ENCODE data around the gene CSF1R. TPM values are rescaled to one million over a fixed set of nuclear protein-coding genes. Genes with fewer than 3 reads are reported as not detected.

Gene CSF1R
- total and polyA plus RNA-seq, 2 of the 8 experiments (the other 6 are each of a cell fraction or from before 2014, with no cell fraction given): 0.12 TPM; not detected in 1

DNA sequence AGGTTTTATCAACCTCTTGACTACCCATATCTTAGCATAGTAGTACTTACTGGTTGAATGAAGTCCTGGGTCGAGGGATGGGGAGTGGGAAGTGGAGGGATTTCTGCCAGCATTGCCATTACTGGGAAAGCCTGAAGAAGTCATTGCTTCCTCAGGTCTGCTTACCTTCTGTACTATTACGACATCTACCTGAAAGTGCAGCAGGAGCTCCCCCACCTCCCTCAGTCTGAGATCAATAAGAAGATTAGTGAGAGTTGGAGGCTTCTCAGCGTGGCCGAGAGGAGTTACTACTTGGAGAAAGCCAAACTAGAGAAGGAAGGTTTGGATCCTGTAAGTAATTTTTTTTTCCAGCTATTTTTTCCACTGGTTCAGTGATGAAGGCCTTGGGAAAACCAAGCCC is 80.0 kb downstream of the CSF1R start:
- Histone ChIP-seq H2BK5ac (ENCODE audit: low read depth, low read length) (no peak overlapping the region), H4K8ac (ENCODE audit: extremely low read depth, insufficient read depth, low read length) (no peak overlapping the region), H3K23me2 (ENCODE audit: low read depth, low read length) (peaks cover 3% of the 10 kb centered on the region; the same call in 1 of the 2 replicates), H2BK120ac (replicated peaks; ENCODE audit: low read depth, low read length) (no peak overlapping the region), H2BK12ac (ENCODE audit: low read depth, low read length) (no peak overlapping the region), H4K5ac (ENCODE audit: insufficient read length, low read depth, low read length) (no peak overlapping the region), H3K79me1 (ENCODE audit: low read depth, low read length) (peaks cover 5% of the 10 kb centered on the region; the same call in 1 of the 2 replicates), H3K27me3 (replicated peaks in 1 of 4; ENCODE audit: control insufficient read depth in 3 of 4, extremely low read depth in 1 of 4, insufficient read depth in 3 of 4, low read length in 3 of 4) (no peaks in the 10 kb centered on the region), H2BK20ac (ENCODE audit: low read length) (no peak overlapping the region), H3K4ac (replicated peaks; ENCODE audit: insufficient read length, low read depth, low read length) (no peak overlapping the region), H3K4me3 (ENCODE audit: extremely low read depth in 1 of 4, insufficient read depth in 2 of 4, low read depth in 3 of 4, low read length in 4 of 4) (no peak overlapping the region), H3K36me3 (ENCODE audit: control insufficient read depth in 2 of 4, insufficient read depth in 4 of 4, low read length in 3 of 4) (peaks cover 4 to 45% (median 21%) of the 10 kb centered on the region in 4 experiments), H3K14ac (ENCODE audit: insufficient read length) (no peak overlapping the region), H3K9me3 (ENCODE audit: insufficient read depth in 2 of 2, low read depth in 1 of 2, low read length in 1 of 2) (no peaks in the 10 kb centered on the region), H3K23ac (ENCODE audit: insufficient read length) (no peak overlapping the region), H3K18ac (ENCODE audit: extremely low read depth, low read length) (no peak overlapping the region), H3K56ac (replicated peaks; ENCODE audit: insufficient read length, low read depth, low read length) (no peak overlapping the region), H3K27ac (ENCODE audit: low read depth, low read length) (no peak overlapping the region), H4K20me1 (replicated peaks in 1 of 2; ENCODE audit: control insufficient read depth in 1 of 2, insufficient read depth in 2 of 2, low read length in 2 of 2) (peaks cover 14 to 21% of the 10 kb centered on the region in 2 experiments), H2BK15ac (ENCODE audit: low read length) (no peak overlapping the region), H3K4me2 (ENCODE audit: insufficient read depth in 1 of 2, low read depth in 2 of 2, low read length in 2 of 2) (no peak overlapping the region), H3K9ac (replicated peaks in 1 of 4; ENCODE audit: extremely low read depth in 1 of 4, low read depth in 3 of 4, low read length in 3 of 4) (no peak overlapping the region), H3K4me1 (replicated peaks in 1 of 4; ENCODE audit: control insufficient read depth in 3 of 4, insufficient read depth in 4 of 4, low read length in 3 of 4) (no peaks in the 10 kb centered on the region; a peak in 3 of 7 replicates), H4K91ac (replicated peaks; ENCODE audit: insufficient read length, low read length) (no peak overlapping the region), H2AK5ac (ENCODE audit: low read depth, low read length) (no peak overlapping the region), H3K79me2 (ENCODE audit: control insufficient read depth in 1 of 2, insufficient read depth in 2 of 2, low read length in 2 of 2) (peaks cover 5 to 39% of the 10 kb centered on the region in 2 experiments), H2AFZ (ENCODE audit: low read length) (no peak overlapping the region)
- no peak for TF ChIP-seq GTF2F1 (IDR thresholded peaks at IDR 0.05; ENCODE audit: borderline replicate concordance, low read depth, low read length)
- no peak for TF ChIP-seq JUND (IDR thresholded peaks at IDR 0.05; ENCODE audit: low read length)
- TF ChIP-seq ZNF274 (IDR thresholded peaks at IDR 0.05; ENCODE audit: borderline replicate concordance, extremely low read depth, low read length): no peak
- TF ChIP-seq POU5F1 (IDR thresholded peaks at IDR 0.05; ENCODE audit: low read depth, low read length): no peak
- no peak for TF ChIP-seq PHF8 (conservative IDR thresholded peaks at IDR 0.05; ENCODE audit: low read depth, low read length)
- no peak for TF ChIP-seq RFX5 (IDR thresholded peaks at IDR 0.05; ENCODE audit: borderline replicate concordance, low read depth, low read length)
- TF ChIP-seq SRF (IDR thresholded peaks at IDR 0.05; ENCODE audit: low read depth, low read length): no peak
- TF ChIP-seq BCL11A (IDR thresholded peaks at IDR 0.05; ENCODE audit: low read depth in 2 of 2, low read length in 2 of 2): no peak
- TF ChIP-seq CBX5 (IDR thresholded peaks at IDR 0.05; ENCODE audit: low read depth, low read length): no peak
- TF ChIP-seq SP1 (IDR thresholded peaks at IDR 0.05; ENCODE audit: low read depth, low read length): no peak
- TF ChIP-seq, protein P1, sequence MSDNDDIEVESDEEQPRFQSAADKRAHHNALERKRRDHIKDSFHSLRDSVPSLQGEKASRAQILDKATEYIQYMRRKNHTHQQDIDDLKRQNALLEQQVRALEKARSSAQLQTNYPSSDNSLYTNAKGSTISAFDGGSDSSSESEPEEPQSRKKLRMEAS (IDR thresholded peaks at IDR 0.05): no peak
- POLR2A ChIA-PET (ENCODE audit: partially characterized antibody): interaction anchor here (1.1 kb wide), 1 partner anchor 9 kb away, joined by 3 read pairs; no protein-coding TSS in a partner anchor
- FAIRE-seq: no peak
- CTCF ChIA-PET (ENCODE audit: partially characterized antibody): interaction anchor here (0.6 to 1.9 kb wide), 10 partner anchors 10 to 1049 kb away, joined by 3 to 7 read pairs (median 4); no protein-coding TSS in a partner anchor
- no peak for DNase-seq (ENCODE audit: low read depth in 1 of 2, low spot score in 2 of 2)
- 98% methylated on average over 4 of the region's 4 CpGs; no CpG with 5 or more reads in 1 of the 2 experiments for WGBS, 2 experiments (ENCODE audit: extremely low coverage in 1 of 2, insufficient coverage in 1 of 2, insufficient read length in 1 of 2, insufficient replicate concordance in 2 of 2, low coverage in 1 of 2, low lambda C conversion rate in 2 of 2, missing lambda C conversion rate in 1 of 2)
